ENCODE data around the gene ZSCAN4.

Gene ZSCAN4

DNA sequence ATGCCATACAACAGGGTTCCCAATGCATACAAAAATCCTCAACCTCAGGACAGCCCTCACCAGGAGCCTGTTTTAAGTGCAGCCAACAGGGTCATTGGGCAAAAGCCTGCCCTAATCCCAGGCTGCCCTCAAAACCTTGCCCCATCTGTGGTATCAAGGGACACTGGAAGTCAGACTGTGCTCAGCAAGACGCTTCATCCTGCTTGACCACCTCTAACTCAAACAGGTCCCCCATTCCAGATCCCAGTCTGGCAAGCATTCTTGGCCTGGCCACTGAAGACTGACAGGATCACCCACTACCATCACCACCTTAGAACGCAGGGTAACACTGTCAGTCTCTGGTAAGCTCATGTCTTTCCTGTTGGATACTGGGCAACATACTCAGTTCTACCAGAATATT is 15.0 kb upstream of the ZSCAN4 start:
- no peak for DNase-seq
- TF ChIP-seq, protein P1, sequence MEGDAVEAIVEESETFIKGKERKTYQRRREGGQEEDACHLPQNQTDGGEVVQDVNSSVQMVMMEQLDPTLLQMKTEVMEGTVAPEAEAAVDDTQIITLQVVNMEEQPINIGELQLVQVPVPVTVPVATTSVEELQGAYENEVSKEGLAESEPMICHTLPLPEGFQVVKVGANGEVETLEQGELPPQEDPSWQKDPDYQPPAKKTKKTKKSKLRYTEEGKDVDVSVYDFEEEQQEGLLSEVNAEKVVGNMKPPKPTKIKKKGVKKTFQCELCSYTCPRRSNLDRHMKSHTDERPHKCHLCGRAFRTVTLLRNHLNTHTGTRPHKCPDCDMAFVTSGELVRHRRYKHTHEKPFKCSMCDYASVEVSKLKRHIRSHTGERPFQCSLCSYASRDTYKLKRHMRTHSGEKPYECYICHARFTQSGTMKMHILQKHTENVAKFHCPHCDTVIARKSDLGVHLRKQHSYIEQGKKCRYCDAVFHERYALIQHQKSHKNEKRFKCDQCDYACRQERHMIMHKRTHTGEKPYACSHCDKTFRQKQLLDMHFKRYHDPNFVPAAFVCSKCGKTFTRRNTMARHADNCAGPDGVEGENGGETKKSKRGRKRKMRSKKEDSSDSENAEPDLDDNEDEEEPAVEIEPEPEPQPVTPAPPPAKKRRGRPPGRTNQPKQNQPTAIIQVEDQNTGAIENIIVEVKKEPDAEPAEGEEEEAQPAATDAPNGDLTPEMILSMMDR (IDR thresholded peaks at IDR 0.05): no peak
- Mint-ChIP-seq H3K27me3 (ENCODE audit: low read depth, poor library complexity) (peaks cover 55% of the 10 kb centered on the region), H3K4me1 (no peaks in the 10 kb centered on the region), H3K9me3 (peaks cover 36% of the 10 kb centered on the region), H3K27ac (no peak overlapping the region), H3K4me3 (no peak overlapping the region), H3K36me3 (ENCODE audit: low read depth) (no peaks in the 10 kb centered on the region)

DNA sequence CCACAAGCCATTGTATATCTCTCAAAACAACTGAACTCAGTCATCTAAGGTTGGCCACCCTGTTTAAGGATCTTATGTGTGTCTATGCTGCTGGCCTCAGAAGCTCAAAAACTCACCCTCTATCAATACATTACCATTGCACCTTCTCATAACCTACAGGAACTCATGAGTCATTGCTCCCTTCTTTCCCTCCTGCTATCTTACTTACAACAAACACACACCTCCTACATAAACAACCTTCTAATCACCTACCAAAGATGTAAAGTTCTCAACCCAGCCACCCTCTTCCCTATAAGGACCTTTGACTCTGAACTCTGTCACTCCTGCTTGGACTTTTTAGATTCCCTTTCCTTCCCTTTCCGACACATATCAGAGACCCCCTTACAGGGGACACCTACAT is 13.3 kb upstream of the ZSCAN4 start:
- TF ChIP-seq, protein P1 (IDR thresholded peaks at IDR 0.05): no peak
- no peaks in the 10 kb centered on the region for H3K4me1 Mint-ChIP-seq
- H3K4me3 Mint-ChIP-seq: no peak overlapping the region
- H3K27me3 Mint-ChIP-seq (ENCODE audit: low read depth, poor library complexity): peaks cover 64% of the 10 kb centered on the region
- H3K9me3 Mint-ChIP-seq: peaks cover 36% of the 10 kb centered on the region
- no peak overlapping the region for H3K27ac Mint-ChIP-seq
- DNase-seq: no peak
- H3K36me3 Mint-ChIP-seq (ENCODE audit: low read depth): no peaks in the 10 kb centered on the region

DNA sequence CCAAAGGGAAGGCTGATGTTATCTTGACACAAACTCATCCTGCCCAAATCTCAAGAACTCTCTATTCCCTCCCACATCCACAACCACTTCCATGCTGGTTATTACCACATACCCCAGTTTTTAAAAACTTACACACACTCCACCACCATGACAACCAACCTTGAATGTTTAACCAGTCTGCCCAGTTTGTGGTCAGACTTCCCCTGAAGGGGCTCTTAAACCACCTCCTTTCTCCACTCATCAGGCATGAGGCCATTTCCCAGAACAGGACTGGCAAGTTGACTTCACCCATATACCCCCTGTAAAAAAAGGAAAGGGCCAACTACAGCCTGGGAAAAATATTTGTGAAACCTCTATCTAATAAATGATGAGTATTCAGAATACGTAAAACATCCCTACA is 12.4 kb upstream of the ZSCAN4 start:
- Mint-ChIP-seq H3K9me3 (peaks cover 34% of the 10 kb centered on the region), H3K27me3 (ENCODE audit: low read depth, poor library complexity) (peaks cover 71% of the 10 kb centered on the region), H3K36me3 (ENCODE audit: low read depth) (no peaks in the 10 kb centered on the region), H3K4me3 (no peak overlapping the region), H3K27ac (no peak overlapping the region), H3K4me1 (no peaks in the 10 kb centered on the region)
- no peak for DNase-seq
- TF ChIP-seq, protein P1 (IDR thresholded peaks at IDR 0.05): no peak

DNA sequence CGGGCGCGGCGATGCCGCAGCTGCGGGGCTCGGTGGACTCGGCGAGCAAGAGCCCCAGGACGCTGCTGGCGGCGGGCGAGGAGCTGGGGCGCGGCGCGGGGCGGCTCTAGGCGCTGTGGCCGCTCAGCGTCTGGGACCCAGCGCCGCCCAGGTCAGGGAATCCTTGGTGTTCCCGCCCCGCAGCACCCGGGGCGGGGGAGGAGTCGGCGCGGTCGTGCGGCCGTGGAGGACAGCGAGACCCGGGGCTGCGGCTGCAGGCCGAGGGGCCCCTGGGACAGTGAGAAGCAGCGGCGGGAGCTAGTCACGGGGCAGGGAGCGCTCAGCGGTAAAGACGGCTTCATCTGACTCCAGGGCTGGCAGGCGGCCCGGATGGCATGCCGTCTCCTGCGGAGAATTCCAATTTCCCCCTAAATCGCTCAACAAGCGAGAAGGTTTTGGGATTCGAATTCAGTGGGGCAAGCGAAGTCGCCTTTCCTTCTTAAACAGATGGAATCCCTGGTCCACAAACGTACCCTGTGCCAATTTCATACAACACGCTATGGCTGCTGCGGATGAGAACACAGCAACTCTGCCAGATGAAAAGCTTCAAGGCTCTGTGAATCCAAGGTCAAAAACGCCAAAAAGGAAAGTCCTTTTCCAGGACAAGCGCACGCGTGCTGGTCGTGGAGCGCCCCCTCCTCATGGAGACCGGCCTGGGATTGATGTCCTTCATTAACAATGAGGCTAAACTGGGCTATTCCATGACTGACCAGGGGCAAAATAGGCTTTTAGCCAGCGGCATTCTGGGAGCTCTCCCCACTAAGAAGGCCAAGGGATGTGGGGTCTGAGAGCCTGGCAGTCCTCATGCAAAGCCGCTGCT is 4.2 kb upstream of the ZSCAN4 start:
- H3K4me3 Mint-ChIP-seq: peak overlapping the region; percentile 88
- H3K27ac Mint-ChIP-seq: no peak overlapping the region
- peaks cover 58% of the 10 kb centered on the region for H3K27me3 Mint-ChIP-seq (ENCODE audit: low read depth, poor library complexity)
- peak; percentile 82 for DNase-seq
- H3K4me1 Mint-ChIP-seq: peaks cover 9% of the 10 kb centered on the region
- H3K36me3 Mint-ChIP-seq (ENCODE audit: low read depth): no peaks in the 10 kb centered on the region
- TF ChIP-seq, protein P1 (IDR thresholded peaks at IDR 0.05): no peak
- no peaks in the 10 kb centered on the region for H3K9me3 Mint-ChIP-seq

DNA sequence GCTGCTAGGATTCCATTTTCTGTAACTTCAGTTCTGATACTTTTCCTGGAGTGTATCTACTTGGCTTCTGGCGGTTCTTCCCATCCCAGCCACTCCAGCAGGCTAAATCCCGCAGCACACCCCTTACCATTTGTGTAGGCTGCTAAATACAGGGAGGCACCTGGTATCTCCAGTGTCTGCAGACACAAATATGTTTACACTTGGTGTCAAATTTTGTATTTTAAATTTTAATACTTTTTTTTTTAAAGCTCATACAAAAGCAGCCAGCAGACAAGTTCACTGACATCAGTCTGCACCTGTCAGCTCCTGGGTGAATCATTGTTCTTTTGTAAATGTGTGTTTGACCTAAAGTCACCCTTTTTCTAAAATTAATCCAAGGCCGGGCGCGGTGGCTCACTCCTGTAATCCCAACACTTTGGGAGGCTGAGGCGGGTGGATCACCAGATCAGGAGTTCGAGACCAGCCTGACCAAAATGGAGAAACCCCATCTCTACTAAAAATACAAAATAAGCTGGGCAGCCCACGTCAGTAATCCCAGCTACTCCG is 3.4 kb upstream of the ZSCAN4 start:
- no peak overlapping the region for H3K27ac Mint-ChIP-seq
- peak overlapping the region; percentile 88 for H3K4me3 Mint-ChIP-seq
- no peaks in the 10 kb centered on the region for H3K36me3 Mint-ChIP-seq (ENCODE audit: low read depth)
- H3K9me3 Mint-ChIP-seq: no peaks in the 10 kb centered on the region
- TF ChIP-seq, protein P1 (IDR thresholded peaks at IDR 0.05): no peak
- H3K4me1 Mint-ChIP-seq: peaks cover 9% of the 10 kb centered on the region
- no peak for DNase-seq
- H3K27me3 Mint-ChIP-seq (ENCODE audit: low read depth, poor library complexity): peaks cover 52% of the 10 kb centered on the region

Data from nephron progenitor cell (in vitro differentiated cells).